HepG2 (cell line): Measurements from ENCODE around the gene STK39. TPM values are rescaled to one million over a fixed set of nuclear protein-coding genes. Genes with fewer than 3 reads are reported as not detected.

ENCODE experiments used
- CTCF ChIP-seq: sonication (generic); formaldehyde crosslinking; IDR thresholded peaks from 2 replicates; pipeline ENCODE4 v1.5.0; 2020; ENCODE audit warnings: mild to moderate bottlenecking, missing genetic modification reagents, moderate library complexity
- HNF4G ChIP-seq, 2 experiments: sonication (generic) in 1 of 2; formaldehyde crosslinking in 1 of 2; IDR thresholded peaks; 2 replicates each; pipeline versions ENCODE4 v1.4.0 to v1.6.1; 2011 to 2020; ENCODE audit warnings: borderline replicate concordance in 2 of 2, low read depth in 2 of 2, mild to moderate bottlenecking in 2 of 2, low read length in 1 of 2, missing genetic modification reagents in 1 of 2, moderate library complexity in 1 of 2
- KDM5B ChIP-seq: sonication (generic); formaldehyde crosslinking; IDR thresholded peaks from 2 replicates; pipeline ENCODE4 v1.4.0; 2020; ENCODE audit warnings: missing genetic modification reagents, mild to moderate bottlenecking, borderline replicate concordance
- KIAA2018 ChIP-seq: sonication (generic); formaldehyde crosslinking; IDR thresholded peaks from 2 replicates; pipeline ENCODE4 v1.5.0; 2020; ENCODE audit warnings: mild to moderate bottlenecking, missing genetic modification reagents, borderline replicate concordance
- LCORL ChIP-seq, 2 experiments: fragments of 450-650 bp in 1 of 2; sonication (generic) in 1 of 2; formaldehyde crosslinking in 1 of 2; IDR thresholded peaks; 2 replicates each; pipeline versions ENCODE4 v1.5.0 to v1.6.1; 2017 to 2020; ENCODE audit warnings: antibody characterized with exemption in 1 of 2, missing genetic modification reagents in 1 of 2
- MED1 ChIP-seq: sonication (generic); formaldehyde crosslinking; IDR thresholded peaks from 2 replicates; pipeline ENCODE4 v1.4.0; 2020; ENCODE audit warnings: missing genetic modification reagents
- PHF20 ChIP-seq: sonication (generic); formaldehyde crosslinking; IDR thresholded peaks from 2 replicates; pipeline ENCODE4 v1.5.0; 2020; ENCODE audit warnings: mild to moderate bottlenecking, missing genetic modification reagents
- POGK ChIP-seq: sonication (generic); formaldehyde crosslinking; conservative IDR thresholded peaks from 2 replicates; pipeline ENCODE4 v1.8.0; 2022; ENCODE audit warnings: mild to moderate bottlenecking, moderate library complexity, missing genetic modification reagents
- ZNF768 ChIP-seq: sonication (generic); formaldehyde crosslinking; IDR thresholded peaks from 2 replicates; pipeline ENCODE4 v1.4.0; 2020; ENCODE audit warnings: missing genetic modification reagents
- ZSCAN25 ChIP-seq: sonication (generic); formaldehyde crosslinking; IDR thresholded peaks from 2 replicates; pipeline ENCODE4 v1.8.0; 2022; ENCODE audit warnings: mild to moderate bottlenecking, missing genetic modification reagents
- polyA plus RNA-seq, 8 experiments: library from polyadenylated mRNA; depleted of rRNA in 3 of 8; stranded (reverse) in 7 of 8; unstranded in 1 of 8; fragments of >200 nt; fragmentation: Illumina TruSeq in 4 of 8; extraction: Trizol in 4 of 8; gene quantifications; 2 replicates each; pipeline versions ENCODE4 v1.2.1 to v1.2.3, GENCODE V29; 2011 to 2016; ENCODE audit warnings: low read depth in 4 of 8, missing spikeins in 1 of 8, mixed read lengths in 1 of 8; ENCODE audit not compliant: insufficient read depth in 1 of 8
- total RNA-seq, 5 experiments: library from RNA; depleted of rRNA; stranded (reverse); fragments of >200 nt; fragmentation: Illumina TruSeq; extraction: Trizol; gene quantifications; 2 replicates each; pipeline ENCODE4 v1.2.3, GENCODE V29; 2016; ENCODE audit warnings: low read depth in 1 of 5

The STK39 gene
- total and polyA plus RNA-seq, 2 of the 13 experiments (the other 11 are each of a cell fraction or from before 2014, with no cell fraction given) = 27.3 to 38.4 TPM

- TF ChIP-seq LCORL (IDR thresholded peaks at IDR 0.05) = no peak
- TF ChIP-seq LCORL (CRISPR knock-in tag; IDR thresholded peaks at IDR 0.05) = 0 out of 2 replicates have a peak, but pooled peaks have one; percentile 45
- peak; percentile 77 for TF ChIP-seq POGK (CRISPR knock-in tag)
- TF ChIP-seq MED1 (CRISPR knock-in tag) = 0 out of 2 replicates have a peak, but pooled peaks have one; percentile 48
- peak; percentile 65; the same call in 1 of the 2 replicates for TF ChIP-seq KDM5B
- no peak; the same call in 1 of the 2 replicates for TF ChIP-seq HNF4G (IDR thresholded peaks at IDR 0.05; ENCODE audit: borderline replicate concordance, low read depth, low read length)
- no peak; the same call in 1 of the 2 replicates for TF ChIP-seq HNF4G (CRISPR knock-in tag; IDR thresholded peaks at IDR 0.05; ENCODE audit: borderline replicate concordance, low read depth)
- TF ChIP-seq ZNF768 = peak; percentile 78
- peak; percentile 66; the same call in 1 of the 2 replicates for TF ChIP-seq ZSCAN25 (CRISPR knock-in tag)
- TF ChIP-seq KIAA2018 (CRISPR knock-in tag) = 0 out of 2 replicates have a peak, but pooled peaks have one; percentile 12
- peak; percentile 44; the same call in 1 of the 2 replicates for TF ChIP-seq PHF20 (CRISPR knock-in tag)
- peak; percentile 76 for TF ChIP-seq CTCF (CRISPR knock-in tag)
Observed at GRCh38 chr2:168247341-168248261, at the start of gene STK39 (continued).
